GM19193 (cell line): Measurements from ENCODE around the gene KAZN.

ENCODE experiments used
- POLR2A ChIP-seq: IDR thresholded peaks from 4 replicates; pipeline ENCODE4 v1.6.1; 2011; ENCODE audit not compliant: insufficient read depth, insufficient read length; ENCODE audit errors: extremely low read depth

The KAZN gene

GRCh38 chr1:14598498-14599182, at the start of gene KAZN:
Gene KAZN, plus strand, starts transcription at chr1:14598685.
- TF ChIP-seq POLR2A, result no peak

DNA sequence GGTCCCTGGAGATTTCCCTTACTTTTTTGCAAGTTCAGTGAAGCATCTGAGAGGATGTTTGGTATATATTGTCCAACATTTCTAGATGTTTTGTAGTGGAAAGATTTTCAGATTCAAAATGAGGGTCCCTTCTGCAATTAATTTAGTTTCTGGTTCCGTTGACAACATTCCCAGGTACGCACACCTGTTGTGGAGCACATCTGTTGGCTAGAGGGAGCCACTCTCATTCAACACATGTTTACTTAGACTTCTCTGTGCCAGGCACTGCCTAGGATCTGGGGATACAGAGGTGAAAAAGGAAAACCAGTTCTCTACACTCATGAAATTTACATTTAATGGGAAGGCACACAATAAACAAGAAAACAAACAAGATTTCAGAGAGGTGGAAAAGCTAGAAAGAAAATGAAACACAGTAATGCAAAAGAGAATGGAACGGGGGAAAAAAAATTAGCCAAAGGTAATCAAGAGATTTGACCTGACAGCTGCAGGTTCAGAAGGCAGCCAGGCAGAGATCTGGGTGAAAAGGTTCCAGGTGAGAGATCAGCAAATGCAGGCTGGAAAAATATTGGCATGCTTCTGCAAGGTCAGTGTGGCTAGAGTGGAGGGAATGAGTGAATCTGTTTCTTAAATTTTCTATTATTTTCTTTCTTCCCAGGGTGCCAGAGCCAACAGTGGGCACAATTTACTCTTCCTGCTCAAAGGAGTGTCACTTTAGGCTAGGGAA, 48.4 kb upstream of the KAZN start:
- no peak for TF ChIP-seq POLR2A

GRCh38 chr1:14551386-14551785, 47.1 kb upstream of the KAZN start:
- no peak for TF ChIP-seq POLR2A

DNA sequence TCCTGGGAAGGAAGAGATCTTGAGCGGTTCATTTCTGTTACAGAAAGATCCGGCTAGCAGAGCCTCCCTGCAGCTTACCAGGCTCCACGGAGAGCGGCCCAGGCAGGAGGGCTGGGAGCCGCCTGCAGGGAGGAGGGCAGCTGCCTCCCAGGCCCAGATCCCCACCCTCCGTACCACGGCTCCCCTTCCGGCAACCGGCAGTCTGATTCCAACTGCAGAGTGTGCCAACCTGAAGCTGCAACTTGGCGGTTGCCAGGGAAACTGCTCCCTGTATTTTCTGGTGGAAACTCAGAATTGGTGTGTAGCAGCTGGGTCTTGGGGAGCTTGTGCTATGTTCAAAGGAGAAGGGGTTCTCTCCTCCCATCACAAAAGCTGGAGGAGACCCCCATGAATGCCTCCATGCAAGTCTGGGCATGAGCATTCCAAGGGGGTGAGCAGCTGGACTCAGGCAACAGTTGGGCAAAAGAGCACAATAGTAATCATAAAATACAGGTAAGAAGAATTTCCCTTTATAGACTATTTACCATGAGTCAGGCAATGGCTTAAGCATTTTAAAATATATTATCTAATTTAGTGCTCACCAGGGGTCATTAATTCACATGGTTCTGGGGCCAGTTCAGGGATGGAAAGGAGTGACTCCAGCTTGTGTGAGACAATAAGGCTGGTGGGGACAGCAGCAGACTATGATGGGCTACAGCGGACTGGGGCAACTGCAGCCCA, 46.1 kb upstream of the KAZN start:
- no peak for TF ChIP-seq POLR2A

GRCh38 chr1:14553711-14554110, 44.8 kb upstream of the KAZN start:
- TF ChIP-seq POLR2A, result no peak

GRCh38 chr1:14555091-14555490, 43.4 kb upstream of the KAZN start:
- TF ChIP-seq POLR2A, result no peak

DNA sequence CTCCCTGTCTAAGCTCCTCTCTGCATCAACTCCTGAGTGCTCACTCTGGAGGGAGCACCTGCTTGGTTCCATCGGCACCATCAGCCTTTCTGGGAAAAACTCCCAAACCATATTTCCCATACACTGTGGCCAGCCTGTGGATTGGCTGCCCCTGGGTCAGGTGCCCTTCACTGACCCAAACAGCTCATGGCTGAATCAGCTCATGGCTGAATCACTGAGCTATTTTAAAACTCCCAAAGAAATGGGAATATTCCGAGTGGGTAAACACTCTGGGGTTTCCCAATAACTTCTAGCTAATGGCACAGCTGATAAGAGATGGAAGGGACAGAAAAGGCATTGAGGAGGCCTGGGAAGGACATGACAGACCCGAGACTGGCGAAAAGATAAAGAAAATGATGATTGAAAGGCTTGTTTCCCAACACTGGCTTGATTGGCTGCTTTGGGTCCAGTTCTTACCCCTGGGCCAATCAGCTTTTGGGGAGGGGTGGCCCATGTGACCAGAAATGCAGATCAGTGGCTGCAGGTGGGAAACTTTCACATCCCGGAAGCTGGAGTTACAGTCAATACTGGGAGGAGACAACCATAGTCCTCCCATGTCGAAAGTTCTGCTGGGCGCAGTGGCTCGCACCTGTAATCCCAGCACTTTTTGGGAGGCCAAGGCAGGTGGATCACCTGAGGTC, 37.3 kb upstream of the KAZN start:
- TF ChIP-seq POLR2A, result no peak

DNA sequence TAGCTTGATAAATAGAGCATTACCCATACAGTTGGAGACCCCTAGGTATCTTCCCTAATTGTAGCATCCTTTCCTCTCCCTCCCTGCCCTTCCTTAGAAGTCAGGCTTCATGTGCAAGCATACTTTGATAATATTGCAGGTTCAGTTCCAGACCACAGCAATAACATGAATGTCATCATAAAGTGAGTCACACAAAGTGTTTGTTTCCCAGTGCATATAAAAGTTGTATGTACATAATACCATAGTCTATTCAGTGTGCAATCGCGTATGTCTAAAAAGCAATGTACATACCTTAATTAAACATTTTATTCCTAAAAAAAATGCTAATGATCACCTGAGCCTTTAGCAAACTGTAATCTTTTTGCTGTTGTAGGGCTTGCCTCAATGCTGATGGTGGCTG, 33.4 kb upstream of the KAZN start:
- TF ChIP-seq POLR2A, result no peak

- no peak for TF ChIP-seq POLR2A
Measured at GRCh38 chr1:14567056-14567455, 31.4 kb upstream of the KAZN start.

DNA sequence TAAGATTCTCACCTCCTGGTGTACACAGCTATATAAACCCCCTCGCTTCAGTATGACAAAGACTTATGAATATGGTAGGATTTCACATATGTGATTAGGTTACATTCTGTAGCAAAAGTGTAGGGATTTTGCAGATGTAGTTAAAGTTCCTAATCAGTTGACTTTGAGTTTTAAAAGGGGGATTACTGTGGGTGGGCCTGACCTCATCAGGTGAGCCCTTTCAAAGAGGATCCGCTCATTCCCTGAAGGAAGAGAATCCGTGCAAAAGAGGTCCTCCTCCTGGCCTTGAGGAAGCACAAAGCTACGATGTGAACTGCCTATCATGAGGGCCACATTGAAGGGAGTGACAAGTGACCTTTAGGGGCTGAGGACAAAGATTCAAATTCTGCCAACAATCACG, 30.6 kb upstream of the KAZN start:
- no peak for TF ChIP-seq POLR2A

DNA sequence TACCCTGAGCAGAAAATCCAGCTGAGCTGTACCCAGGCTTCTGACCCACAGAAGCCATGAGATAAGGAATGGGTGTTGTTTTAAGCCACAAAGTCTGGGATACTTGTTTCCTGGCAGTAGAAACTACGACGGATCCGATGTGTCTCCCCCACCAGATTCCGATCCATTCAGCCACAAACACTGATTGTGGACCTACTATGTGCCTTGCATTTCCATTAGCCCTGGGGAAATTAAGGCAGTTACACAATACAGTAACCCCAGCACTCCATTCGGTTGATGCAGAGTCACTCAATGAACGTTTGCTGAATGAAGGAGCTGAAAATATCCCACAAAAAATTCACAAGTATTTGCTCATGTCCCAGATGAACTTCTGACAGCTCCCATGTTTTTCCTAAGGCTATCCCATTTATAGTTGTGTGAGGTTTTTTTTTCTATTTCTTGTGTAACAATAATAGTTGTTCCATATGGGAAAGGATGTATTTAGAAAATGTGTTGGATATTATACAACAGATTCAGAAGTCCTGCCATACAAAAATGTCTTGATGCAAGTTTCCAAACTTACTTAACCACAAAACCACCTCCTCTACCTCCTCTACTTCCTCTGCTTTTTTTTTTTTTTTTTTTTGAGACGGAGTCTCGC, 29.6 kb upstream of the KAZN start:
- no peak for TF ChIP-seq POLR2A

GRCh38 chr1:14570514-14570913, 28.0 kb upstream of the KAZN start:
- no peak for TF ChIP-seq POLR2A

GRCh38 chr1:14571810-14572767, 26.4 kb upstream of the KAZN start:
- TF ChIP-seq POLR2A, result no peak

- no peak for TF ChIP-seq POLR2A
Measured at GRCh38 chr1:14572861-14573260, 25.6 kb upstream of the KAZN start.
